Tibial nerve (tissue), 4 donors: ENCODE data around the gene MARCHF10. TPM values are rescaled to one million over a fixed set of nuclear protein-coding genes. Genes with fewer than 3 reads are reported as not detected.

ENCODE experiments used
- DNase-seq, 2 donors: peaks; one replicate each; pipeline ENCODE4 v3.0.0-alpha.2; 2019; ENCODE audit warnings: low spot score in 2 of 2
- H3K27ac ChIP-seq, 4 donors: fragments of 200-600 bp; sonication (generic) in 3 of 4; one replicate each; pipeline ENCODE4 v1.5.1; 2017 to 2019; ENCODE audit warnings: mild to moderate bottlenecking in 1 of 4
- H3K27me3 ChIP-seq, 2 donors: fragments of 200-600 bp; sonication (generic) in 1 of 2; one replicate each; pipeline versions ENCODE4 v1.5.1 to v1.6.0; 2017 to 2019
- H3K36me3 ChIP-seq, 3 donors: fragments of 200-600 bp; sonication (generic); one replicate each; pipeline ENCODE4 v1.5.1; 2018 to 2019
- H3K4me1 ChIP-seq, 4 donors: fragments of 200-600 bp; sonication (generic) in 3 of 4; one replicate each; pipeline ENCODE4 v1.5.1; 2017 to 2019
- H3K4me3 ChIP-seq, 4 donors: fragments of 200-600 bp; sonication (generic) in 3 of 4; one replicate each; pipeline ENCODE4 v1.5.1; 2017 to 2019; ENCODE audit warnings: mild to moderate bottlenecking in 1 of 4, moderate library complexity in 1 of 4
- H3K9me3 ChIP-seq, 4 donors: fragments of 200-600 bp; sonication (generic) in 3 of 4; one replicate each; pipeline ENCODE4 v1.5.1; 2017 to 2019
- EP300 ChIP-seq, 2 donors: sonication (generic); formaldehyde crosslinking; IDR thresholded peaks; one replicate each; pipeline ENCODE4 v1.6.1; 2017; ENCODE audit warnings: antibody characterized with exemption in 2 of 2, mild to moderate bottlenecking in 1 of 2
- POLR2A ChIP-seq, 2 donors: fragments of 450-650 bp; IDR thresholded peaks; one replicate each; pipeline ENCODE4 v1.6.1; 2017; ENCODE audit warnings: antibody characterized with exemption in 2 of 2, mild to moderate bottlenecking in 2 of 2, moderate library complexity in 2 of 2
- WGBS, 2 donors: methylation state at CpG; one replicate each; pipeline ENCODE4 v1.1.5; 2018; 5-methylcytosine and 5-hydroxymethylcytosine counted together
- total RNA-seq, 4 donors: library from RNA; depleted of rRNA; stranded (reverse); fragments of >200 nt; gene quantifications; one replicate each; pipeline ENCODE4 v1.1.0, GENCODE V29; 2016
- TF ChIP-seq, protein P1 (sequence below), 5 experiments: fragments of 200-600 bp in 3 of 5; fragments of 450-650 bp in 2 of 5; sonication (generic) in 3 of 5; IDR thresholded peaks; one replicate each; pipeline ENCODE4 v1.5.1; 2016 to 2019; ENCODE audit warnings: antibody characterized with exemption in 5 of 5, mild to moderate bottlenecking in 3 of 5, moderate library complexity in 2 of 5

Gene MARCHF10
- total RNA-seq, 4 donors from 2014 or later = 1.8 to 11.7 (median 3.6) TPM

DNA sequence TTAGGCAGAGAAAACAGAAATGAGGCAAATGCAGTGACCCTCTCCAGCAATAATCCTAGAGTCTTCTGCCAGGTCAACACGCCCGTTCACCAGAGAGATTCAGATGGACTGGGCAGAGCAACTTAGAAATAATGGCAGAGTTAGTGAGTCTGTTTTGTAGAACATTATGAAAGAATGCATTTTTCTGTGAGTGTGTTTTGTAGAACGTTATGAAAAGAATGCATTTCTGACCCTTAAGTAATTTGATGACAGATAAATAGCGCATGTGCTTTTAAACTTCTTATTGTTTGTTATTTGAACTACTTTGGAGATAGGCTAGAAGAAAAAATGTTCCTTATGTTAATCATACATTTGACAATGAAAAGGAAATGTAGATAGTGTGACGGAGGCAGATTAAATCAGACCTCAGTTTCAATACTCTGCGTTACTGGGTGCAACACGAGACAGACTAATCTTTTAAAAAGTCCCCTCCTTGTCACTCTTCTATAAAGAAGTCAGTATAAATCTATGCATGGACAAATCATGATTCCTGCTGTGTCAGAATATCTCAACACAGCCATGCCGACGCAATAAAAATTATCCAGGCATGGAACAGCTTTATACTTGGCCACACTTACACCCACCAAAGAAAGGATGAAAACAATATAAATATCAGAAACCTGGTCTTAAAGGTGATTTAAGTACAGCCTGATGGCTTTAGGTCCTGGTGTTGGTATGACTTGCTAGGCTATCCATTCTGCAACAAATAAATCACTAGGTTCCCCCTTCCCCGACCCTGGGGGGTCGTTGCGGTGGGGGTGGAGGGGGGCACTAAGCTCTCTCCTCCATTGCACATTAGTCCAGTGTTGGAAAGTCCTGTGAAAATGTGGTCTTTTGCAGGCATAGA lies 47.8 kb downstream of the MARCHF10 start:
- H3K27me3 ChIP-seq = no peaks in the 10 kb centered on the region
- 28 to 36% methylated on average over 12 of the region's 12 CpGs for WGBS, 2 donors

DNA sequence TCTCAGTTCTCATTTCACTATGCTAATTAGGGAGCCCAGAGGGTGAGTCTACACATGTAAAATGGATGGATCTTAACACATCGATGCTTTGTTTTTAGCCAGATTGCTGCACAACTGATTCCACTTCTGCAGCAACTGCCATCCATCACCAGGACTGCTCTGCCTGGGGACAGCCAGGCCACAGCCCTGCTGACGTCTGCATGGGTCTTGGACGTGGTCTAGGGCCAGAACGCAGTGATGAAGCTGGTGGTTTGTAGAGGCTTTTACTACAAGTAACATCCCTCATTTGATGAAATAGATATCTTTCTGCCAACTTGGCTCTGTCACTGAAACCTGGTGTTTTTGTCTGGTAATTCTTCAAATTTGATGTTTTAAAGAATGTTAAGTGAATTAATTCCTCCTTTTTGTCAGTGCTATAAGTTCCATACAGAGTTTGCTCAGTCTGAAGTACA lies 50.6 kb downstream of the MARCHF10 start:
- no peak overlapping the region for H3K27ac ChIP-seq
- no peaks in the 10 kb centered on the region for H3K27me3 ChIP-seq
- WGBS, 2 donors = 42 to 54% methylated on average over 4 of the region's 4 CpGs
- no peaks in the 10 kb centered on the region for H3K36me3 ChIP-seq
- DNase-seq = no peak
- peaks cover 0 to 16% (median 0%) of the 10 kb centered on the region in 4 donors for H3K4me1 ChIP-seq
- no peak overlapping the region for H3K4me3 ChIP-seq
- H3K9me3 ChIP-seq = no peaks in the 10 kb centered on the region
- TF ChIP-seq EP300 (IDR thresholded peaks at IDR 0.05) = no peak
- TF ChIP-seq, protein P1, sequence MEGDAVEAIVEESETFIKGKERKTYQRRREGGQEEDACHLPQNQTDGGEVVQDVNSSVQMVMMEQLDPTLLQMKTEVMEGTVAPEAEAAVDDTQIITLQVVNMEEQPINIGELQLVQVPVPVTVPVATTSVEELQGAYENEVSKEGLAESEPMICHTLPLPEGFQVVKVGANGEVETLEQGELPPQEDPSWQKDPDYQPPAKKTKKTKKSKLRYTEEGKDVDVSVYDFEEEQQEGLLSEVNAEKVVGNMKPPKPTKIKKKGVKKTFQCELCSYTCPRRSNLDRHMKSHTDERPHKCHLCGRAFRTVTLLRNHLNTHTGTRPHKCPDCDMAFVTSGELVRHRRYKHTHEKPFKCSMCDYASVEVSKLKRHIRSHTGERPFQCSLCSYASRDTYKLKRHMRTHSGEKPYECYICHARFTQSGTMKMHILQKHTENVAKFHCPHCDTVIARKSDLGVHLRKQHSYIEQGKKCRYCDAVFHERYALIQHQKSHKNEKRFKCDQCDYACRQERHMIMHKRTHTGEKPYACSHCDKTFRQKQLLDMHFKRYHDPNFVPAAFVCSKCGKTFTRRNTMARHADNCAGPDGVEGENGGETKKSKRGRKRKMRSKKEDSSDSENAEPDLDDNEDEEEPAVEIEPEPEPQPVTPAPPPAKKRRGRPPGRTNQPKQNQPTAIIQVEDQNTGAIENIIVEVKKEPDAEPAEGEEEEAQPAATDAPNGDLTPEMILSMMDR (IDR thresholded peaks at IDR 0.05) = no peak

More for the DNA sequence above, 47.8 kb downstream of the MARCHF10 start:
- H3K27ac ChIP-seq = peak overlapping the region in 1 of 4 donors; percentile 53
- no peak for DNase-seq
- TF ChIP-seq POLR2A (IDR thresholded peaks at IDR 0.05) (no peak), EP300 (IDR thresholded peaks at IDR 0.05) (peak in 1 of 2 donors; percentile 36)
- H3K9me3 ChIP-seq = no peaks in the 10 kb centered on the region
- H3K4me3 ChIP-seq = no peak overlapping the region
- H3K36me3 ChIP-seq = no peaks in the 10 kb centered on the region
- H3K4me1 ChIP-seq = peaks cover 0 to 16% (median 0%) of the 10 kb centered on the region in 4 donors

DNA sequence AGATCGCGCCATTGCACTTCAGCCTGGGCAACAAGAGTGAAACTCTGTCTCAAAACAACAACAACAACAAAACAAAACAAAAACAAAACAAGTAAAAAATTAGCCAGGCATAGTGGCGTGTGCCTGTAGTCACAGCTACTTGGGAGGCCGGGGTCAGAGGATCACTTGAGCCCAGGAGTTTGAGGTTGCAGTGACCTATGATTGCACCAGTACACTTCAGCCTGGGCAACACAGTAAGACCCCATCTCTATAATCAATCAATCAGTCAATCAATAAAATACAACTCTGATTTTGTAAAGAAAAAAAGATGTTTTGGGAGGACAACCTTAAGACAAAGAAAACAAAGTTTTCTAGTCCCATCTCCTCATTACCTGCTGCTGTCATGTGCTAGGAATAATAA lies 51.9 kb downstream of the MARCHF10 start:
- 97 to 98% methylated on average over 4 of the region's 4 CpGs for WGBS, 2 donors
- no peak overlapping the region for H3K27ac ChIP-seq
- H3K9me3 ChIP-seq = no peaks in the 10 kb centered on the region
- no peaks in the 10 kb centered on the region for H3K36me3 ChIP-seq
- DNase-seq = no peak
- no peaks in the 10 kb centered on the region for H3K27me3 ChIP-seq
- H3K4me3 ChIP-seq = no peak overlapping the region
- TF ChIP-seq, protein P1 (IDR thresholded peaks at IDR 0.05) = no peak
- TF ChIP-seq EP300 (IDR thresholded peaks at IDR 0.05) = no peak
- TF ChIP-seq POLR2A (IDR thresholded peaks at IDR 0.05) = no peak
- H3K4me1 ChIP-seq = peaks cover 0 to 14% (median 0%) of the 10 kb centered on the region in 4 donors

DNA sequence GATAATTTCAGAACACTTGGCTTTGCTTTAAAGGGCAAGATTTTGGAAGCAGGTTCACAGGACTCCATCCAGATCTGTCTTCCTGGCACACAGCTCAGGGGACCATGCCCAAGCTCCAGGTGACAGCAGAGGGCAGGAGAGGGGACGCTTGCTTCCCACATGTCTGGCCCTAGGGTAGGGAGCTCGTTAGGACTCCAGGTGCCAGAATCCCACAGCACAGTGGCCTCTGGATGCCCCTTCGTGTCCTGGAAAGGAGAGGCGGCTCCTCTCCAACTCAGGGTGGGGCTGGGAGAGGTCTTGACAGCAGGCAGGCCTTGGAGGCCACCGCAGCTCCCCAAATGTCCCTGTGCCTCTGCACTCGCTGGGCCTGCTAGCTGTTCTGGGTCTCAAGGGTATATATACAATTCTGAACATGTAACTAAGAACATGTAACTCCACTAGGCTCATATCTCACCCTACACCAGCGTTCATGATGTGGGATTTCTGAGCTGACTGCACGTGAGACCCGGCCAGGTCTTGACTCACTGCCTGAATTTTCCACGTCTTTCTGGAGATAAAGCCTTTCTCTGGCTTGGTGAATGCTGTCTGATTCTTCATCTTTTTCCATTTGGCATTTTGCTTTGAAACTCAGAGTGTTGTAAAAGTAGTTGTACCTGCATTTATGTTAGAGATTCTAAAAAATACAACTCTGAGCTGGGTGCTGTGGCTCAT lies 52.8 kb downstream of the MARCHF10 start:
- WGBS, 2 donors = 67 to 70% methylated on average over 8 of the region's 10 CpGs
- no peaks in the 10 kb centered on the region for H3K36me3 ChIP-seq
- no peak for TF ChIP-seq POLR2A (IDR thresholded peaks at IDR 0.05)
- TF ChIP-seq, protein P1 (IDR thresholded peaks at IDR 0.05) = no peak
- TF ChIP-seq EP300 (IDR thresholded peaks at IDR 0.05) = no peak
- DNase-seq = no peak
- peaks cover 0 to 5% (median 0%) of the 10 kb centered on the region in 4 donors for H3K4me1 ChIP-seq
- no peaks in the 10 kb centered on the region for H3K27me3 ChIP-seq
- no peaks in the 10 kb centered on the region for H3K9me3 ChIP-seq
- H3K27ac ChIP-seq = peak overlapping the region in 1 of 4 donors; percentile 49
- no peak overlapping the region for H3K4me3 ChIP-seq

DNA sequence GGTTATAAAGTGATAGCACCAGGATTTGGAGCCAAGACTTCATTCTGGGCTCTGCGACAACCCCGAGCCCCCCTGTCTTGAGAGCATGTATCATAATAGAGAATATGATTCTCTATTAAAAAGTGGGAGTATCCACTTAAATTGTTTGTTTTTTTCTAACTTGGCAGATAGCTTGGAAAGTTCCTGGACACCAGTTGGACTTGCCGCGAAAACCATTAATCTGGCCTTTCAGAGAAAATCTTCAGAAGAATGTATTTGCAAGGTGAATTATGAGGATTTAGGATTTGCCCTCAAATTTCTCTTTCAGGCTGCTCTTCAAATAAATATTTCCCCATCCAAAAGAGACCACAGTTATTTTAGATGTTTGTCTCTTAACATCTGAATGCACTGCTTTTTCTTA lies 53.5 kb downstream of the MARCHF10 start:
- H3K9me3 ChIP-seq = no peaks in the 10 kb centered on the region
- H3K4me3 ChIP-seq = no peak overlapping the region
- no peaks in the 10 kb centered on the region for H3K27me3 ChIP-seq
- peak overlapping the region in 1 of 4 donors; percentile 49 for H3K27ac ChIP-seq
- H3K4me1 ChIP-seq = no peaks in the 10 kb centered on the region
- TF ChIP-seq EP300 (IDR thresholded peaks at IDR 0.05) (no peak), POLR2A (IDR thresholded peaks at IDR 0.05) (no peak)
- TF ChIP-seq, protein P1 (IDR thresholded peaks at IDR 0.05) = no peak
- 69 to 71% methylated on average over 4 of the region's 4 CpGs for WGBS, 2 donors
- H3K36me3 ChIP-seq = no peaks in the 10 kb centered on the region
- no peak for DNase-seq
